GM21737 (cell line): ENCODE results near the gene FOXR1.
"Not testable (repeated sequence)": the region's sequence is repeated elsewhere in the genome, so short reads cannot be mapped to it uniquely, and the experiment has no call there.

Experiments
- ATAC-seq: cut with Tn5 transposase; IDR thresholded peaks from one replicate; pipeline ENCODE4 v1.9.1; 2021; ENCODE audit warnings: mild to moderate bottlenecking, moderate library complexity; ENCODE audit not compliant: unreplicated experiment

FOXR1 gene

GRCh38 chr11:118939953-118940598, 31.5 kb upstream of the FOXR1 start:
- ATAC-seq: no peak

GRCh38 chr11:118947091-118947490, 24.5 kb upstream of the FOXR1 start:
- no peak for ATAC-seq

DNA sequence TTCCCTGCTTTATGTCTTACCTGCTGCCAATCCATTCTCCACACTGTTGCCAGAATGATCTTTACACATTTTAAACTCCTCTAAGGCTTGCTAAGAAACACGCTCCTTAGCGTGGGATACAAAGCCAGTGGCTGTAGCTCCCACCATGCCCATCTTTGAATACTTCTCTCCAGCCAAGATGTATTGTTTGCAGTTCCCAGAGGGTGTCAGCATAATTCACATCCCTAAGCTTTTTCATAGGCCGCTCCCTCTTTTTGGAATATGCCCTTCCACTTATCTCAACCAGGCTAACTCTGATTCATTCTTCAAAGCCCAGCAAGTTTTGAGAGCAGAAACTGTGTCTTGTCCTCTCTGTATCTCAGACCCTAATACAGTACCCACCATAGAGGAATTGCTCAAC, 23.6 kb upstream of the FOXR1 start:
- no peak for ATAC-seq

- ATAC-seq: no peak
These were observed 18.3 kb upstream of the FOXR1 start for GRCh38 chr11:118953265-118953664.

- ATAC-seq: not testable (repeated sequence)
These were observed 17.6 kb upstream of the FOXR1 start for GRCh38 chr11:118953976-118954375.

DNA sequence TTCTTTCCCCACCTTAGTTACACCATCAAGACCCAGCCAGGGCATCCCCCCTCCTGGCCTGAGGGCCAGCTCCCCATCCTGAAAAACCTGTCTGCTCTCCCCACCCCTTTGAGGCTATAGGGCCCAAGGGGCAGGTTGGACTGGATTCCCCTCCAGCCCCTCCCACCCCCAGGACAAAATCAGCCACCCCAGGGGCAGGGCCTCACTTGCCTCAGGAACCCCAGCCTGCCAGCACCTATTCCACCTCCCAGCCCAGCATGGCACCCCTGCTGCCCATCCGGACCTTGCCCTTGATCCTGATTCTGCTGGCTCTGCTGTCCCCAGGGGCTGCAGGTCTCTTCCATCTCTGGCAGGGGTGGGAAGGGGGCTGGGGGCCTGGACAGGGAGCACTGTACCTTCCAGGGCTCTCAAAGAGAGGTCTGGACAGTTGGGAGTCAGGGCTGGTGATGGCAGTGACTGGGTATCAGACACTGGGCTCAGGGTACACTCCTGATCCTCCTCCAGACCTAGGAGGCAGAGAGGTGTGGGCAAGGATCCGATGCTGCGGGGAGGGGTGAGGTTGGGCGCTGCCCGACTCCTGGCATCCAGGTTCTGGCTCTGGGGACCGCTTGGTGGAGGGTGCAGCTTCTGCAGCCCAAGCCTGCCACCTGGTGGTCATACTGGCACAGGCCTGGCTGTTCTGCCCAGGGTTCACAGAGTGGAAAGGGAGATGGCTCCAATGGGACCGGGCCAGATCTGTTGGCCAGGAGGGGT, 15.3 kb upstream of the FOXR1 start, which contains the start of gene UPK2:
TSS of gene UPK2 (plus strand) at position 205 of the 753 bp plus-strand sequence. CDS start at position 258, 53 bp downstream.
- peak; percentile 69 for ATAC-seq

GRCh38 chr11:118956847-118957469, 14.6 kb upstream of the FOXR1 start:
- ATAC-seq: no peak

DNA sequence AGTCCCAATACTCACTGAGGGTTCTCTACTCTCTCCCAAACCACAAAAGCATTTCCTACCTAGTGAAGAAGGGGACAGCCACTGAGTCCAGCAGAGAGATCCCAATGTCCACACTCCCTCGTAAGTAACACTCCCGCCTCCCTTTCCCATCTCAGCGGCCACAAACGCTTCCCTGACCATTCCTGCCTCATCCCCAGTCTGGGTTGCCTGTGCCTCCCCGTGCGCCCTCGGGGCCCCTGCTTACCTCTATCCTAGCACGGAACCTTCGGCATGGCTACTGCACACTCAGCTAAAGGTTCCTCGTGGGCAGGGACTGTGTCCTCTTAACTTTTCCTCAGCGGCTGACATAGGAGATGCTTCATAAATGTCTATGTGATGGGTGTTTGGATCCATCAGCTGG, 14.0 kb upstream of the FOXR1 start:
- ATAC-seq: no peak

DNA sequence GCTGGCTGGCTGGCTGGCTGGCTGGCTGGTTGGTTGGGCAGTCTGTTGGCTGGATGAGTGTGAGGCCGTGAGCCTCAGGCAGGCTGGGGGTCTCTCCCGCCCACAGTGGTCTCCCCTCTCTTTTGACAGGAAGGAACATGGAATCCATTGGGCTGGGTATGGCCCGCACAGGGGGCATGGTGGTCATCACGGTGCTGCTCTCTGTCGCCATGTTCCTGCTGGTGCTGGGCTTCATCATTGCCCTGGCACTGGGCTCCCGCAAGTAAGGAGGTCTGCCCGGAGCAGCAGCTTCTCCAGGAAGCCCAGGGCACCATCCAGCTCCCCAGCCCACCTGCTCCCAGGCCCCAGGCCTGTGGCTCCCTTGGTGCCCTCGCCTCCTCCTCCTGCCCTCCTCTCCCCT, 13.6 kb upstream of the FOXR1 start:
- no peak for ATAC-seq

- no peak for ATAC-seq
These were observed 13.0 kb upstream of the FOXR1 start for GRCh38 chr11:118958577-118958976.

- ATAC-seq: no peak
These were observed 10.4 kb upstream of the FOXR1 start for GRCh38 chr11:118961189-118961588.

- no peak for ATAC-seq
These were observed 10.0 kb upstream of the FOXR1 start for GRCh38 chr11:118961591-118961990.

DNA sequence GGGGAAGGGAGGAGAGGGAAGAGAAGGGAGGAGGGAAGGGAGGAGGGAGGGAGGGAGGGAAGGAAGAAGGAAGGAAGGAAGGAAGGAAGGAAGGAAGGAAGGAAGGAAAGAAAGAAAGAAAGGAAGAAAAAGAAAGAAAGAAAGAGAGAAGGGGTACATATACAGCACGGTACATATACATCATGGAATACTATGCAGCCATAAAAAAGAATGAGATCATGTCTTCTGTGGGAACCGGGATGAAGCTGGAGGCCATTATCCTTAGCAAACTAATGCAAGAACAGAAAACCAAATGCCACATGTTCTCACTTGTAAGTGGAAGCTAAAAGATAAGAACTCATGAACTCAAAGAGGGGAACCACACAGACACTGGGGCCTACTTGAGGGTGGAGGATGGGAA, 2.1 kb upstream of the FOXR1 start:
- not testable (repeated sequence) for ATAC-seq

DNA sequence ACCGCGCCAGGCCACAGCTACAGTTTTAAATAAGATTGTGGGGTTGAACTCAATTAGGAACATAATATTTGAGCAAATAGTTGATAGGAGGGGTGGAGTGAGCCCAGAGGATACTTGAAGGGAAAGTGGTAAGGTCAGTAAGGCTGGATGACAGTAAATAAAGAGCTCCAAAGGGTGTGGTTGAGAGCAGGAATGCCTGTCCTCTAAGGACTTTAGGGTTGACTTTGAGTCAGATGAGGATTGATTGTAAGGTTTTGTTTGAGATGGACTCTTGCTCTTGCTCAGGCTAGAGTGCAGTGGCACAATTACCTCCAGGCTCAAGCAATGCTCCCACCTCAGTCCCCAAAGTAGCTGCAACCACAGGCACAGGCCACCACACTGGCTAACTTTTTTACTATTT, 2.4 kb downstream of the FOXR1 start:
- ATAC-seq: no peak

GRCh38 chr11:118975771-118976709, 4.5 kb downstream of the FOXR1 start:
- ATAC-seq: no peak

DNA sequence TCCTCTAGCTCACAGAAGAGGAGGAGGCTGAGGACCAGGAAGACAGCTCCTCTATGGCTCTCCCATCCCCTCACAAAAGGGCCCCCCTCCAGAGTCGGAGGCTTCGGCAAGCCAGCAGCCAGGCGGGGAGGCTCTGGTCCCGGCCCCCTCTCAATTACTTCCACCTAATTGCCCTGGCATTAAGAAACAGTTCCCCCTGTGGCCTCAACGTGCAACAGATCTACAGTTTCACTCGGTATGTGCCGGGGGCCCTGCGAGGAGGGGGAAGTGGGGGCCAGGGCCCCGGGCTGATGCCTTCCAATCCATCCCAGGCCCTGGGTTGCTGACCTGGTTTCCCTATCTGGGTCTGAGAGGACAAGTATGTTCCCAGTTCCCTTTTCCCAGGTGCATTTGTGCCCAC, 7.9 kb downstream of the FOXR1 start:
- no peak for ATAC-seq

DNA sequence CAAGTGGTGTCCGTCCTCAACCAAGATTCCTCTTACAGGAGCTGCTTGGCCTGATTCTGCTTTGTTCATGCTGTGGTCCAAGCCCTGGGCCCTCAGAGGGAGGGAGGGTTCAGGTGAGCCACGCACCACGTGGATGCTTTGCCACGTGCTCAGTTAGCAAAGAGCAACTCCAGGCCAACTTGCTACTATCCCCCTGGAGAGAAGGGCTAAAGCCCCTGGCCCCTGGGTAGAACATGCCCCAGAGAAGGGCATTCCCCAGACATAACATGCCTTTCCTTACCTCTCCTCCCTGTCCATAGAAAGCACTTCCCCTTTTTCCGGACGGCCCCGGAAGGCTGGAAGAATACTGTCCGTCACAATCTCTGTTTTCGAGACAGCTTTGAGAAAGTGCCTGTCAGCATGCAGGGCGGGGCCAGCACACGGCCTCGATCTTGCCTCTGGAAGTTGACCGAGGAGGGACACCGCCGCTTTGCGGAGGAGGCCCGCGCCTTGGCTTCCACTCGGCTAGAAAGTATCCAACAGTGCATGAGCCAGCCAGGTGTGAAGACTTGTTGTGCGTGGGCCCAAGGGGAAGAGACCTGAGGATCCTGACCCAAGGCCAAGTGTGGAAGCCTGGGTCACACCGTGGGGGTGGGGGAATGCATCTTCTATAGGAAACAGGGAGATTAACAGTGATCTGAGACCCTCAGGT, 8.8 kb downstream of the FOXR1 start:
- ATAC-seq: no peak

DNA sequence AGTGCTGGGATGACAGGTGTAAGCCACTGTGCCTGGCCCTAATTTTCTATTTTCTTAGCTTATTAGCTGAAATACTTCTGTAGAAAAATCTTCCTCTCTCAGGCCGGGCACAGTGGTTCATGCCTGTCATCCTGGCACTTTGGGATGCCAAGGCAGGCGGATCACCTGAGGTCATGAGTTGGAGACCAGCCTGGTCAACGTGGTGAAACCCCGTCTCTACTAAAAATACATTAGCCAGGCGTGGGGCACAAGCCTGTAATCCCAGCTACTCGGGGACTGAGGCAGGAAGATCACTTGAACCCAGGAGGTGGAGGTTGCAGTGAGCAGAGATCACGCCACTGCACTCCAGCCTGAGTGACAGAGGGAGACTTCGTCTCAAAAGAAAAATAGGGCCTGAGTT, 12.8 kb downstream of the FOXR1 start:
- ATAC-seq: not testable (repeated sequence)

- ATAC-seq: no peak
These were observed 13.3 kb downstream of the FOXR1 start for GRCh38 chr11:118984825-118985224.

DNA sequence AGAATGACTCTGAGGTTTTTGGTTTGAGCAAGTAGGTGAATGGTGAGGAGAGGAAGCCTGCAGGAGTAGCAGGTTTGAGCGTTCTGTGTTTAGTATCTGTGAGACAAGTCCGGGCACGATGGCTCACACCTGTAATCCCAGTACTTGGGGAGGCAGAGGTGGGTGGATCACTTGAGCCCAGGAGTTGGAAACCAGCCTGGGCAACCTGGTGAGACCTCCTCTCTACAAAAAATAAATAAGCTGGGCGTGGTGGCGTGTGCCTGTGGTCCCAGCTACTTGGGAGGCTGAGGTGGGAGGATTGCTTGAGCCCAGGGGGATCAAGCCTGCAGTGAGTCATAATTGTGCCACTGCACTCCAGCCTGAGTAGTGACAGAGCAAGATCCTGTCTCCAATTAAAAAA, 16.7 kb downstream of the FOXR1 start:
- no peak for ATAC-seq
